ENCODE results near the gene MESP2.
"Not testable (repeated sequence)": the region's sequence is repeated elsewhere in the genome, so short reads cannot be mapped to it uniquely, and the experiment has no call there.

The MESP2 gene

GRCh38 chr15:89781891-89782618 lies 5.9 kb downstream of the MESP2 start:
- no peak for DNase-seq

GRCh38 chr15:89782619-89782950 lies 6.5 kb downstream of the MESP2 start:
- not testable (repeated sequence) for DNase-seq

GRCh38 chr15:89783111-89783860 lies 7.2 kb downstream of the MESP2 start:
- DNase-seq = no peak

GRCh38 chr15:89783861-89784685 lies 7.9 kb downstream of the MESP2 start:
- no peak for DNase-seq

GRCh38 chr15:89784686-89784960 lies 8.5 kb downstream of the MESP2 start:
- no peak for DNase-seq

- no peak for DNase-seq
Observed at GRCh38 chr15:89785064-89785773, 9.1 kb downstream of the MESP2 start.

- no peak for DNase-seq
Observed at GRCh38 chr15:89785774-89786140, 9.6 kb downstream of the MESP2 start.

- no peak for DNase-seq
Observed at GRCh38 chr15:89787944-89788343, 11.8 kb downstream of the MESP2 start.

- not testable (repeated sequence) for DNase-seq
Observed at GRCh38 chr15:89788585-89788984, 12.5 kb downstream of the MESP2 start.

GRCh38 chr15:89790206-89790605 lies 14.1 kb downstream of the MESP2 start:
- no peak for DNase-seq

- no peak for DNase-seq
Observed at GRCh38 chr15:89790661-89791060, 14.5 kb downstream of the MESP2 start.

GRCh38 chr15:89792106-89792805 lies 16.1 kb downstream of the MESP2 start:
- DNase-seq = no peak

GRCh38 chr15:89794627-89795241 lies 18.6 kb downstream of the MESP2 start:
- DNase-seq = no peak

- DNase-seq = no peak
Observed at GRCh38 chr15:89795996-89796395, 19.9 kb downstream of the MESP2 start.

GRCh38 chr15:89797678-89798201 lies 21.6 kb downstream of the MESP2 start:
- DNase-seq = no peak

GRCh38 chr15:89799011-89799911 lies 23.1 kb downstream of the MESP2 start:
- no peak for DNase-seq

GRCh38 chr15:89799918-89800498 lies 23.9 kb downstream of the MESP2 start:
- no peak for DNase-seq

- DNase-seq = no peak
Observed at GRCh38 chr15:89801471-89802195, 25.5 kb downstream of the MESP2 start.

- no peak for DNase-seq
Observed at GRCh38 chr15:89802231-89802928, 26.2 kb downstream of the MESP2 start.

All from activated naive CD4-positive, alpha-beta T cell treated with anti-CD3 and anti-CD28 coated beads, Interleukin-2, amount 50 U/mL, for 16 hours (primary cell).